ENCODE results near the gene CPVL. TPM values are rescaled to one million over a fixed set of nuclear protein-coding genes. Genes with fewer than 3 reads are reported as not detected.
A peak's percentile ranks its signal among the peaks of the same experiment; 100 is the strongest.

CPVL gene
- total and polyA plus RNA-seq, 11 donors = 68.8 to 247 (median 134) TPM

- intact Hi-C loops (cut with DNase I) = loop anchor here in 3 of 10 donors (5.0 to 10.0 kb wide), 3 partner anchors 52 to 69 kb away; no protein-coding TSS in a partner anchor
- Histone ChIP-seq H3K27me3 (no peaks in the 10 kb centered on the region), H3K4me1 (peaks cover 0 to 51% (median 28%) of the 10 kb centered on the region in 12 donors), H3K36me3 (peaks cover 0 to 14% (median 0%) of the 10 kb centered on the region in 9 donors), H3K27ac (peak overlapping the region in 1 of 12 donors; percentile 77), H3K9me3 (no peaks in the 10 kb centered on the region), H3K4me3 (no peak overlapping the region)
- TF ChIP-seq POLR2A (IDR thresholded peaks at IDR 0.05) (no peak), CTCF (IDR thresholded peaks at IDR 0.05) (no peak)
- ATAC-seq (no peak), DNase-seq (no peak)
- WGBS, 4 donors = 76 to 86% (median 82%) methylated on average over 2 of the region's 2 CpGs
Observed at GRCh38 chr7:29086545-29086944, 59.8 kb downstream of the CPVL start.

- Histone ChIP-seq H3K9me3 (no peaks in the 10 kb centered on the region), H3K4me3 (no peak overlapping the region), H3K4me1 (peaks cover 0 to 37% (median 18%) of the 10 kb centered on the region in 12 donors), H3K27me3 (no peaks in the 10 kb centered on the region), H3K27ac (no peak overlapping the region), H3K36me3 (peaks cover 0 to 17% (median 0%) of the 10 kb centered on the region in 9 donors)
- intact Hi-C loops (cut with DNase I) = loop anchor here in 4 of 10 donors (5.0 to 10.0 kb wide), 4 partner anchors 38 to 68 kb away; no protein-coding TSS in a partner anchor
- DNase-seq (no peak), ATAC-seq (peak in 3 of 4 donors; percentile 36 to 64 (median 41))
- TF ChIP-seq POLR2A (IDR thresholded peaks at IDR 0.05) = no peak
- no peak for TF ChIP-seq CTCF (IDR thresholded peaks at IDR 0.05)
Observed at GRCh38 chr7:29084832-29085231, 61.5 kb downstream of the CPVL start.

- Histone ChIP-seq H3K9me3 (no peaks in the 10 kb centered on the region), H3K4me1 (peaks cover 0 to 12% (median 0%) of the 10 kb centered on the region in 12 donors), H3K27ac (no peak overlapping the region), H3K4me3 (no peak overlapping the region), H3K27me3 (no peaks in the 10 kb centered on the region), H3K36me3 (peaks cover 0 to 14% (median 0%) of the 10 kb centered on the region in 9 donors)
- 63 to 85% (median 74%) methylated on average over 7 of the region's 7 CpGs for WGBS, 4 donors
- ATAC-seq (no peak), DNase-seq (no peak)
- intact Hi-C loops (cut with DNase I) = loop anchor here in 3 of 10 donors (5.0 to 10.0 kb wide), 3 partner anchors 34 to 56 kb away; no protein-coding TSS in a partner anchor
- TF ChIP-seq CTCF (IDR thresholded peaks at IDR 0.05) (no peak), POLR2A (IDR thresholded peaks at IDR 0.05) (no peak)
Observed at GRCh38 chr7:29080803-29081202, 65.5 kb downstream of the CPVL start.

- Histone ChIP-seq H3K36me3 (peaks cover 0 to 9% (median 0%) of the 10 kb centered on the region in 9 donors), H3K27ac (no peak overlapping the region), H3K9me3 (no peaks in the 10 kb centered on the region), H3K4me3 (no peak overlapping the region), H3K27me3 (no peaks in the 10 kb centered on the region), H3K4me1 (no peaks in the 10 kb centered on the region)
- ATAC-seq (no peak), DNase-seq (no peak)
- WGBS, 4 donors = 92 to 96% (median 94%) methylated on average over 4 of the region's 4 CpGs
- TF ChIP-seq CTCF (IDR thresholded peaks at IDR 0.05) (no peak), POLR2A (IDR thresholded peaks at IDR 0.05) (no peak)
- intact Hi-C loops (cut with DNase I) = no loop called here
Observed at GRCh38 chr7:29078311-29079260, 67.8 kb downstream of the CPVL start.

Data from heart left ventricle (tissue), 16 donors.